Measurements from ENCODE around the gene CAPN10.

The CAPN10 gene

DNA sequence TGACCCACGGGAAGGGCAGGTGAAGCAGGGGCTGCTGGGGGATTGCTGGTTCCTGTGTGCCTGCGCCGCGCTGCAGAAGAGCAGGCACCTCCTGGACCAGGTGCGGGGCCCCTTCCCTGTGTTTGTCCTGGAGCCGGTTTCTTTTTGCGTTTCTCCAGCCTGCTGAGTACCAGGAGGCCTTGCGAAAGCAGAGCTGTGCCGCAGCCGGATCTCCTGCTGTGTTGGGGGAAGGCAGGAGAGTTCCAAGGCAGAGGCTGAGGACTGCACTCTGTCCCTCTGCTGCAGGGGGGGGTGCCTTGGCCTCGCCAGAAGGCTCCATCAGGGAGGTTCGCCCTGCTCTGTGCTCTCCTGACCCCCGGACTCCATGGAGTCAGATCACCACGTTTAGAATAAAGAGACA is 2.8 kb downstream of the CAPN10 start:
- no peak for DNase-seq (ENCODE audit: low read depth)

- no peak for DNase-seq (ENCODE audit: low read depth)
Measured at GRCh38 chr2:240589850-240590525, 3.5 kb downstream of the CAPN10 start.

- DNase-seq (ENCODE audit: low read depth) = no peak
Measured at GRCh38 chr2:240590681-240591111, 4.2 kb downstream of the CAPN10 start.

DNA sequence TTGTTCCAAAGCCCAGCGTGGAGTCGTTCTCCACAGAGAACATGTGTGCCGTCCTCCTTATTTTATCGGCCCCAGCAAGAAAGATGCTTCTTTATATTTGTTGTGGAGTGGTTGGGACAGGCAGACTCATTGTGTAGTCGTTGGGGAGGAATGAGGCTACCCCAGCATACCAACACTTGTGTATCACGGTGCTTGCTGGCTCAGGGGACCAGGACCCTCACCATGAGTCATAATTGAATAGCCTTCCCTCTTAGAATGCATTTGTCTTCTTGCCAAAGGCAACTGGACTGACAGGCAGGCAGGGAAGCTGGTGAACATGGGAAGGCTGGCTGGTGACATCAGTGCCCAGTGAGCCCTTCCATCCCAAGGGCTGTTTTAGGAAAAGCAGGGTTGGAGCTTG is 4.7 kb downstream of the CAPN10 start:
- no peak for DNase-seq (ENCODE audit: low read depth)

GRCh38 chr2:240591784-240592183 is 5.2 kb downstream of the CAPN10 start:
- DNase-seq (ENCODE audit: low read depth) = no peak

DNA sequence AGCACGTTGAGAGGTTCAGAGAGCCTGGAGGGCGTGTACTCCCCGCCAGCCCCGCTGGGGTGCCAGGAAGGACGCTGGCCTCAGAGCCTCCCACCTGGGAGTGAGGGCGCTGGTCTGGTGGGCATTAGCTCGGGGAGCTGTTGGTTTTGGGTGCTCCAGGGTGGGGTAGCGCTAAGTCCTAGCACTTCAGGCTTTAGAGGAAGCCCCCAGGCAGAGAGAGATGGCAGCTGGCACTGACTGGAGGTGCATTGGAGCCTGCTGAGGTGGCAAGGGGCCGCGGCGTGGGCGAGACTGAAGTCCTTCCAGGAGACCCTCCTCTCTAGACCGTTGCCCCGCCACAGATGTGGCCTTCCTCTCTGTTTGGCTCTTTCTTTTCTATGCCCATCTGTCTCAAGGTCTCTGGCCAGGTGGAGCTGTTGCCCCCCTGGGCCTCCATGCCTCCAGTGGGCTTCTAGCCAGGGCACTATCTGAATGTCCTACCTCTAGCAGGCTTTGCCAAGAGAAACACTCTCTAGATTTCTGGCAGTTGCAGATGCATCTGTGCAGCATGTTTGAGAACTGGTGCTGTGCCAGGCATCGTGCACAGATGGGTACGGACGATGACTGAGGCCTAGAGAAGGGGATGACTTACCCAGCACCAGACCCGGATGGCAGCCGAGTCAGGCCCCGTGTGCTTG is 6.6 kb downstream of the CAPN10 start:
- DNase-seq (ENCODE audit: low read depth) = no peak

- DNase-seq (ENCODE audit: low read depth) = no peak
Measured at GRCh38 chr2:240593703-240594451, 7.3 kb downstream of the CAPN10 start.

GRCh38 chr2:240594511-240595380 is 8.2 kb downstream of the CAPN10 start:
- no peak for DNase-seq (ENCODE audit: low read depth)

DNA sequence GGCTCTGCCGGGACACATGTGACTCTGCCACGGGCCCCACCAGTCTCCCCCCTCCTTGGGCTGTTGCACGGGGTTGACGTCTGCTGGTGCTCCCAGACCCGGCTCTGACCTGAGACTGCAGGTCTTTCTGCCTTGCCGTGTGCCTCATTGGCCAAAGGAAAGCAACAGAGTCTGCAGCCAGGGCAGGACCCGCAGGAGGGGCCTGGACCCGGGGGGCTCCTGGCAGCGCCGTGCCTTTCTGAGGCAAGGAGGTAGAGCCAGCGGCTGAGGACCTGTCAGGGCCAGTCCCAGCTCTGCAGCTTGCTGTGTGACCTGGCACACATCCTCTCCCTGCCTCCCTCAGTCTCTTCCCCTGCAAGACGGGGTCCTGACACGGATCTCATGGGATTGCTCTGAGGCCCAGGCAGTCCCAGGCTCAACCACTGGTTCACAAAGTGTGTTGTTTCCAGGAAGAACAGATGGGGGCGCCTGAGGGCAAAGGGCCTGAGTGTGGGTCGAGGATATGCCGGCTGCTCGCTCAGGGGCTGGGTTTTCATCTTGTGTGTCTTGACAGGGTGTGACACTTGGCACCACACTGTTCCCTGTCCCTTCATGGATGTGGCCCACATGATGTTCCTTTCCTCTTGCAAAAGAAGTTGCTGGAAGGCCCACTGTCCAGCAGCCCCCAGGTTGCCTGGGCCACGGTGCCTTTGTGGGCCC is 9.0 kb downstream of the CAPN10 start:
- no peak for DNase-seq (ENCODE audit: low read depth)

DNA sequence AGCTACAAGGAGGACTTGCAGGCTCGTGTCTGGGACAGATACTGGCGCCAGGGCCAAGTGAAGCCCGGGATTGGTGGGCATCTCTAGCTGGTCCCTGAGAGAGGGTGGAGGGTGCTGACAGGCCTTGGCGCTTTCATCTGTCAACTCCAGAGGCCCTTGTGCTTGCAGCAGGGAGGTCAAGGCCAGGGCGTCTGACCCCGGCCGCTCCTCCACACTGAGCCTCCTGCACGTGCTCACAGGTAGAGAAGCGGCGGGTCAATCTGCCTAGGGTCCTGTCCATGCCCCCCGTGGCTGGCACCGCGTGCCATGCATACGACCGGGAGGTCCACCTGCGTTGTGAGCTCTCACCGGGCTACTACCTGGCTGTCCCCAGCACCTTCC is 9.5 kb downstream of the CAPN10 start:
- DNase-seq (ENCODE audit: low read depth) = no peak

GRCh38 chr2:240596491-240596931 is 10.0 kb downstream of the CAPN10 start:
- no peak for DNase-seq (ENCODE audit: low read depth)

DNA sequence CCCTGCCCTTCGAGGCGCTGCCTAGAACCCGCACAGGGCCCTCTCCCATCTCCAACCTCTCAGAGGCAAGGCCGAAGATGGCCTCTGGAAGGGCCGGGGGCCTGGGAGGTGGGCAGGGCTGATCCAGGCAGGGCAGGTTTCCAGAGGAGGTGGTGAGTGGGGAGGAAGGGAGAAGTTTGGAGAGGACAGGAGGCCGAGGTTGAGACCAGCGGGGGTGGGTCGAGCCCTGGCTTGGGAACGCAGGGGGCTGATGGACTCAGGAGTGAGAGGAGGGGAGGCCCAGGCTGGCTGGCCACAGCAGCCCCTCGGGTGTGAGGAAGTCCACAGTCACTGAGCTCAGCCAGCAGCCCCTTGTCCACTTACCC is 10.5 kb downstream of the CAPN10 start:
- no peak for DNase-seq (ENCODE audit: low read depth)

GRCh38 chr2:240597419-240598181 is 11.1 kb downstream of the CAPN10 start:
- DNase-seq (ENCODE audit: low read depth) = no peak

- no peak for DNase-seq (ENCODE audit: low read depth)
Measured at GRCh38 chr2:240598311-240598911, 11.9 kb downstream of the CAPN10 start.

DNA sequence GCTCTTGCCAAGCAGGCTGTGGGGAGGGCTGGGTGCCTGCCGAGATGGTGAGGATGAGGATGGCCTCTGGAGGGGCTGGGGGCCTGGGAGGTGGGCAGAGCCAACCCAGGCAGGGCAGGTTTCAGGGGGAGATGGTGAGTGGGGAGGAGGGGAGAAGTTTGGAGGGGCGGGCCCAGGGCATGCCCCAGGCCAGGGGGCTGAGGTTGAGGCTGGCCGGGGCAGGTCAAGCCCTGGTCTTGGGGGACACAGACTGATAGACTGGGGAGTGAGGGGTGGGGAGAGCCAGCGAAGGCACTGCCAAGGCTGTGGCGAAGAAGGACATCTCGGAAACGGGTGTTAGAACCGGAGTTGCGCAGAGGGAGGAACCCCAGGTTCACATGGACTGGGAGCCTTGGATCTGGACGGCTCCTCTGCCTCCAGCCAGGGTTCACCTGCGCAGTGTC is 12.6 kb downstream of the CAPN10 start:
- DNase-seq (ENCODE audit: low read depth) = no peak

DNA sequence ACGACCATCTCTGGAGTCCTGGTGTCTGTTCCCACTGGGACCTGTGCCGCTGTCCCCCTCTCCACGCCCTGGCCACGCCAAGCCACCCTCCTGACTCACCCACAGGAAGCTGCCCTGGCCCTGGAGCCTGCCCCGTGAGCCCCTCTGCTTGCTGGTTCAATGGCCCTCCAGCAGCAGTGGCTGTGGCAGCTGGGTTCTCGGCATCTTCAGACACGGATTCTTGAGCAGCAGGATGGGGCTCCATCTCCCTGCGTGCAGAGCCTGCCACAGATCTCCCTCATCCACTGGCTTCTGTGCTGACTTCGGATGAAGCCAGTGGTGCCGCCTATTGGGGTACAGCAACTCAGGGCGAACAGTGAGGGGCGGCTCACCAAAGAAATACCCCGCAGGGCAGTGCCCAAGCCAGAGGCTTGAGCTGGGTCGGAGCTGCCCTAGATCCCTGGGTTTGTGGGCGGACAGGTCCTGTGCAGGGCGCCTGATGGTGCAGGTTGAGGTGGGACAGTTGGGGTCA is 14.0 kb downstream of the CAPN10 start:
- DNase-seq (ENCODE audit: low read depth) = no peak

- no peak for DNase-seq (ENCODE audit: low read depth)
Measured at GRCh38 chr2:240601061-240601830, 14.7 kb downstream of the CAPN10 start.

DNA sequence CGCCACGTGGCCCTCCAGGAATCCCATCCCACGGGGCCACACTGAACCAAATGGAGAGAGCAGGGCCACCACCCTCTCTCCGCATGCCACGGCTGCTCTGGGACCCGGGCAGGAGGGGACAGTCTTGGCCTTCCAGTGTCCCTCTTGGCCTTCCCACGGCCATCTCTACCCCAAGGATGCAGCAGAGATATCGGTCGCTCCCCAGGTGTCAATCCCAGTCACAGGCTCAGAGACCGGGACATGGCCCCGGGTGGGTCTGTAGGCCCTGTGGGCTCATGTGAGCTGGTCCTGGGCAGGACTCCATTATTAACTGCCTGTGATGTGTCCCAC is 15.3 kb downstream of the CAPN10 start:
- DNase-seq (ENCODE audit: low read depth) = no peak

GRCh38 chr2:240602266-240603050 is 15.9 kb downstream of the CAPN10 start:
- DNase-seq (ENCODE audit: low read depth) = no peak
